HG03439 (cell line): Measurements from ENCODE around the gene GAS6.

Experiments
- ATAC-seq: cut with Tn5 transposase; IDR thresholded peaks from one replicate; pipeline ENCODE4 v1.9.1; 2021; ENCODE audit warnings: mild to moderate bottlenecking, moderate library complexity; ENCODE audit not compliant: unreplicated experiment

Gene GAS6

GRCh38 chr13:113822266-113822665 lies 41.6 kb downstream of the GAS6 start:
- no peak for ATAC-seq

- no peak for ATAC-seq
Measured at GRCh38 chr13:113821847-113822246, 42.0 kb downstream of the GAS6 start.

- ATAC-seq: no peak
Measured at GRCh38 chr13:113820813-113821651, 42.8 kb downstream of the GAS6 start.

- ATAC-seq: no peak
Measured at GRCh38 chr13:113819731-113820715, 43.9 kb downstream of the GAS6 start.

- ATAC-seq: no peak
Measured at GRCh38 chr13:113819341-113819730, 44.5 kb downstream of the GAS6 start.

- ATAC-seq: no peak
Measured at GRCh38 chr13:113818700-113819295, 45.1 kb downstream of the GAS6 start.

GRCh38 chr13:113817860-113818691 lies 45.8 kb downstream of the GAS6 start:
- ATAC-seq: no peak

GRCh38 chr13:113816946-113817859 lies 46.7 kb downstream of the GAS6 start:
- no peak for ATAC-seq

- no peak for ATAC-seq
Measured at GRCh38 chr13:113816254-113816929, 47.5 kb downstream of the GAS6 start.

GRCh38 chr13:113815151-113816058 lies 48.5 kb downstream of the GAS6 start:
- no peak for ATAC-seq

- ATAC-seq: no peak
Measured at GRCh38 chr13:113814435-113814821, 49.4 kb downstream of the GAS6 start.

- no peak for ATAC-seq
Measured at GRCh38 chr13:113813749-113814434, 50.0 kb downstream of the GAS6 start.

GRCh38 chr13:113813070-113813748 lies 50.7 kb downstream of the GAS6 start:
- ATAC-seq: no peak

GRCh38 chr13:113812178-113813040 lies 51.5 kb downstream of the GAS6 start:
- ATAC-seq: no peak

GRCh38 chr13:113811081-113811928 lies 52.6 kb downstream of the GAS6 start:
- ATAC-seq: no peak
